NCI-H460 (cell line): ENCODE measurements around the gene BTBD7. TPM values are rescaled to one million over a fixed set of nuclear protein-coding genes. Genes with fewer than 3 reads are reported as not detected.

Experiments used
- DNase-seq: peaks from one replicate; pipeline ENCODE4 v3.0.0-alpha.2; 2016; ENCODE audit warnings: low read depth; ENCODE audit errors: extremely low read depth
- total RNA-seq: library from RNA; depleted of rRNA; stranded (reverse); fragments of >200 nt; shearing (Covaris generic); gene quantifications from 2 replicates; pipeline ENCODE4 v1.2.3, GENCODE V29; 2014; rRNA removed

The BTBD7 gene
- total RNA-seq, 1 experiment from 2014 or later, result 21.5 TPM

- DNase-seq, result peak; percentile 98
These were observed 125.9 kb downstream of the BTBD7 start, which contains the start of the genes GON7 and UBR7 for GRCh38 chr14:93206793-93207467. Gene GON7, minus strand, starts transcription at chr14:93207065. Its CDS starts 28 bp downstream, at chr14:93207037. Gene UBR7, plus strand, starts transcription at chr14:93207256. Its CDS starts 36 bp downstream, at chr14:93207292.

- DNase-seq, result no peak
These were observed 131.6 kb downstream of the BTBD7 start for GRCh38 chr14:93201155-93201704.

- DNase-seq, result no peak
These were observed 132.3 kb downstream of the BTBD7 start for GRCh38 chr14:93200553-93200952.

- no peak for DNase-seq
These were observed 133.8 kb downstream of the BTBD7 start for GRCh38 chr14:93199031-93199430.

GRCh38 chr14:93195316-93195999, 137.4 kb downstream of the BTBD7 start:
- no peak for DNase-seq

Other genes starting within 250 kb of the BTBD7 start
- 183 and 194 TPM in 2 replicates for gene ITPK1, start 217.1 kb downstream of the BTBD7 start, total RNA-seq
- 60.7 and 68.4 TPM in 2 replicates for gene MOAP1, start 148.1 kb downstream of the BTBD7 start, total RNA-seq
- 35.3 and 40.6 TPM in 2 replicates for gene LYSET, start 147.7 kb downstream of the BTBD7 start, total RNA-seq
- gene GON7, start 126.0 kb downstream of the BTBD7 start, total RNA-seq, result 38.9 and 41.8 TPM in 2 replicates
- 29.2 and 38.1 TPM in 2 replicates for gene UBR7, start 125.8 kb downstream of the BTBD7 start, total RNA-seq
- not detected in 2 replicates for gene COX8C, start 14.1 kb upstream of the BTBD7 start, total RNA-seq
- gene UNC79, start 97.9 kb upstream of the BTBD7 start, total RNA-seq, result 0.05 TPM in 1 of 2 replicates, not detected in the other